Erythroblast (primary cell): ENCODE data around the gene MTFMT.

Source experiments
- DNase-seq, 2 experiments: peaks; one replicate each; lab custom pipeline; 2025; lab: John Stamatoyannopoulos, UW
- GATA1 ChIP-seq: IDR thresholded peaks from 2 replicates; pipeline ENCODE4 v1.6.1; 2011; ENCODE audit warnings: low read depth, mild to moderate bottlenecking, control low read depth, low read length, moderate library complexity
- POLR2A ChIP-seq: IDR thresholded peaks from 2 replicates; pipeline ENCODE4 v1.6.1; 2011; ENCODE audit warnings: mild to moderate bottlenecking, low read length

Gene MTFMT

DNA sequence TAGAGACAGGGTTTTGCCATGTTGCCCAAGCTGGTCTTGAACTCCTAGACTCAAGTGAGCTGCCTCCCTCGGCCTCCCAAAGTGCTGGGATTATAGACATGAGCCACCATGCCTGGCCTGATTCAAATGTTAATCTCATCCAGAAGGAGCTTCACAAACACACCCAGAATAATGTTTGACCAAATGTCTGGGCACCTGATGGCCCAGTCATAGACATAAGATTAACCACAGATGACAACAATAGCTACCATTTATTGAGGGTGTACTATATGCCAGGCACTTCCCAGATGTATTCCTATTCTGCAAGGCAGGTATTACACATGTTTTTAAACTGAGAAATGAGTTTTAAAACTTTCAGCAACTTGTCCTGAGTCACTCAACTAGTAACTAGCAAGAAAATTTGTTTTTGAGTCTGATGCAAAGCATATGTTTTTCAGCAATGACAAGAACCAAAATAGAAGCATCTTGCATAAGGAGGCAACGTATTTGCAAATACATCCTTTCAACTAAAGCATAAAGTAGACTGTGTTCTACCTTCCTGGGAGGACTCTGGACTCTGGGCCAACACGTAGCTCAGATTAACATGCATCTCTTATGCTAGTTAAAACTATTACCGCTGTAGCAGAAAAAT is 31.6 kb downstream of the MTFMT start:
- no peak for DNase-seq
- TF ChIP-seq POLR2A (no peak), GATA1 (no peak)

DNA sequence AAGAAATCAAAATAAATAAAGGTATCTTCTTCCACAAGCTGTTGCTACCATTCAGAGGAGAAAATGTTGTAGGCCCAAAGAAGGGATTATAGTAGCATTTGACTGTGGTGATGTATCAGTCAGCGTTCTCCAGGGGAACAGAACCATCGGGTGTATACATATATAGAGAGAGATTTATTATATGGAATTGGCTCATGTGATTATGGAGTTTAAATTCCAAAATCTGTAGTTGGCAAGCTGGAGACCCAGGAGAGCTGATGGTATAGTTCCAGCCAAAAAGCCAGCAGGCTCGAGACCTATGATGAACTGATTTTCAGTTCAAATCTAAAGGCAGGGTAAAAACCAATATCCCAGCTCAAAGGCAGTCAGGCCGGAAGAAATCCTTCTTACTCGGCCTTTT is 32.4 kb downstream of the MTFMT start:
- TF ChIP-seq GATA1, result no peak
- no peak for TF ChIP-seq POLR2A
- no peak for DNase-seq

DNA sequence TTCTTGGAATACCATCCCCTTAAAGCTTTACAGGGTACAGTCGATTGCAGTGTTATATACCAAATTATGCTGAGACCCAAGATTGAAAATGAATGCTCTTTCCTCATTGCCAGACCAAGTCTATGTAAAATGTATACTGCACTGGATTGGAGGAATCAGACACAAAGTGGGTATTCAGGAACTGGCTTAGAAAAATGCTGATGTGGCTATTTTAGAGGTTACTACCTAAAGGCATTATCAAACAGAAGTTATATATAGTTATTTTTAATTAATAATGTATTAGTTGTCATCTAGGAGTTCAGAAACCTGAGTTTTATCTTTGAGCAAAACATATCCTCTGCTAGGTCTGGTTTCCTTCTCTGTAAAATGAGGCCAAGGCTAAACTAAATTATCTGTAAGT is 36.1 kb downstream of the MTFMT start:
- DNase-seq, result no peak
- TF ChIP-seq GATA1, result no peak
- no peak for TF ChIP-seq POLR2A

DNA sequence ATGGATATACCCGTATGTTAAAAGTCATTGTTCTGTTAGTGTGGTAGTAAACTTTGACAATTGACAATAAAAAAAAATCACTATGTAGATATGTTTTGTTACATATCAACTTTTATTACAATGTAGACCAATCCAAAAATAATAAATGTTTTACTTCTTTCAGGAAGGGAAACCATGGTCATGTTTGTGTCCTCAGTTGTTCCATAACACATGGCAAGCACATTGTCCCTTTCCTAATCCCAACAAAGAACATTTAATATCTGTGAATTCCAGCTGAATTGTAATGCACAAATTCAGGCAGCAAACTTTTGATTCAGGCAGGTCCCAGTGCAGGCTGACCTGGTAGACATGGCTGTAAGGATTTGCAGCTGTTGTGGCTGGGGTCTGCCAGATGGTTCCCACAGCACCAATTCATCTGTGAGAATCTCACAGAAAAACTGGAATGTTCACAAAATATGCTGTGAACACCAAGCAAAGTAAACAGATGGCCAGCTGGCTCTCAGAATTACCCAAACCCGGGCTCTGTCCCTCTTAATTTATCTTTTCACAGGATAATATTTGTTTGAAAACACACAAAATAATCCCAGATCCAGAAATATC is 37.8 kb downstream of the MTFMT start:
- TF ChIP-seq POLR2A (no peak), GATA1 (no peak)
- no peak for DNase-seq

DNA sequence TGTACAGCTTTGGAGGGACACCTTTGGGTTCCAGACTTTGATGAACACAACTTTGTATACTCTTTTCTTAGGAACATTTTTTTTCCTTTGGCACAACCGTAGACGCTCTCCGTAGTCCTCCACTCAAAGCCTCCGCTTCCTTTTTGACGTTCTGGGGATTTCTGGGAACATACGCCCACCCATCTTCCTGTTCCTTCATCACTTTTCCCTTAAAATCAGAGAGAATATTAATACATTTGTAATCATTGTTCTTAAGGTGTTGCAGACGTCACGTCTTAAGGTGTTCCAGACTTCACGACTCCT is 39.3 kb downstream of the MTFMT start:
- TF ChIP-seq POLR2A (peak; percentile 15), GATA1 (no peak)
- no peak for DNase-seq

DNA sequence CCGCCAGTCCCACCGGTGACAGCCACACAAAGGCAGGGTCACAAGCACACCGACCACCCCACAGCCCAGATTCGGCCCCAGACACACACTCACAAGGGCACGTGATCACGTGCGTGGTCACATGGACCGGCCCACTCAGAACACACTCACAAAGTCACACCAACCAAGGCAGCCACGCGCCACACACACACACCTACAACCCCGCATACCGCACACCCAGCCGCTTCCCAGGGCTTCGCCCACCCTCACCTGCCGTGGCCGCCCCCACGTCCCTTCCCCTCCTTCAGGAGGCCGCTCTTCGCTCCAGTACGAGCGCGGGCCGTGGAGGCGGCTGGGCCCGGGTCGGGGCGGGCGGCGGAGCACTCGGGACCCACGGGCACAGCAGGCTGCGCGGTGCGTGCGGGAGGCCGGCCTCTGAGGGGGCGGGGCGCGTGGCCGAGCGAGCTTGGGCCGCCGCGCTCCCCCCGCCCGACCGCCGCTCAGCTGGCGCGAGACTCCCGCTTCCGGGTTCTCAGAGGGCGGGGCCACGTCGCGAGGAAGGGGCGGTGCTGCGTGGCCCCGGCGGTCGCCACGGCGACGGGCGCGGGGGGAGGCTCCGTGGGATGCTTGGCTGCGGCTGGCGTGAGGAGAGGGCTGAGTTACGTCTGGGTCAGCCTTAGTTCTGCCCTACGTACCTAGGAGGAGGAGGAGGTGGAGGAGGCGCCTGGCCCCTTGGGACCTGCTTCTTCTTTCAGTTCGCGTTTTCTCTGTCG is 39.8 kb downstream of the MTFMT start, which contains the start of gene SPG21:
Gene SPG21 (minus strand): TSS at position 499 of the 752 bp plus-strand sequence. CDS start 6,345 bp downstream, outside the sequence.
- TF ChIP-seq POLR2A, result peak; percentile 79
- no peak for TF ChIP-seq GATA1
- DNase-seq, result peak; percentile 92 to 95

DNA sequence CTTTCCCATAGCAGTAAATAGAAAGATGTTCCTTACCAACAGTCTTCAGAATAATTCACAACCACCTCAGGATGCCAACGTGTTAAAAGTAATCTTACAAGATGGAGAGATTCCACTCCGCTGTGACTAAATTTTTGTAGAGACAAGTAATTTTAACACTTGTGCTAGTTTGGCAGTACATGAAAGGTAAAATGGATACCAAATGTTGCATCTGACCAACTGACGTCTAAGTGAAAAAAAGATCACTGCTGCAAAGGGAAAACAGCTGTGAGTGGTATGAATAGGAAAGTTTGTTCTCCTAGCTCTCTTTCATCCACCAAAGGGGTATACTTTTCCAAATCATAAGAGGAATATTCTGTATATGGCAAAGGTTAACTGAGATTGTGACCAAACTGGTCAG is 42.3 kb downstream of the MTFMT start:
- TF ChIP-seq POLR2A (no peak), GATA1 (no peak)
- DNase-seq, result no peak

DNA sequence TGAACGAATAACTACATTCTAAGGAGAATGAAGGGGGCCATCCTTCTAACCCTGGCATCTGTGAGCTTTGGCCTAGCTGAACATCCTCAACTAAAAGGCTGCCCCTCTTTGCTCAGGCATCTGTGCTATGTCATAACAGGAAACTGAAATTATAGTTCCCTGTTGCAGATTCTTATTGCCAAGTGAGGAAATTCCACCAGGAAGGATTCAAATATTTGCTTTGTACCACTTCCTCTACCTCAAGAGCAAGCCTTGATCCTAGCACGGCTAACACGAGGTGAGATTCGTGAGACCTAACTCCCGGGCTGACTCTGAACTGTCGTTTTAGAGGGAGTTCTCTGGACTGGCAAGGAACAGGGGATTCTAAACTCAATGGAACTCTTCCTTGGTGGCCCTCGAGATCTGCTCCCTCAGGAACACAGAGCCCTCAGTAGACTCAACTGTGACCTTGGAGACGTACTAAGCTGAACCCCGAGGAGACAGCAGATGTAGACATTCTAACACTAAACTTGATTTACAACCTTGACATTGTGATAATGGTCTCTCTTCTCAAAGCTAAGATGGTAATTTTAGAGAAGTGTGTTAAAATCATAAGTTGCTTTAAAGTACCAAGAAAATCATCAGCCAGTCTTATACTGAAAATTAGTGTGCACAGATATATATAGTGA is 43.9 kb downstream of the MTFMT start:
- TF ChIP-seq GATA1 (no peak), POLR2A (no peak)

DNA sequence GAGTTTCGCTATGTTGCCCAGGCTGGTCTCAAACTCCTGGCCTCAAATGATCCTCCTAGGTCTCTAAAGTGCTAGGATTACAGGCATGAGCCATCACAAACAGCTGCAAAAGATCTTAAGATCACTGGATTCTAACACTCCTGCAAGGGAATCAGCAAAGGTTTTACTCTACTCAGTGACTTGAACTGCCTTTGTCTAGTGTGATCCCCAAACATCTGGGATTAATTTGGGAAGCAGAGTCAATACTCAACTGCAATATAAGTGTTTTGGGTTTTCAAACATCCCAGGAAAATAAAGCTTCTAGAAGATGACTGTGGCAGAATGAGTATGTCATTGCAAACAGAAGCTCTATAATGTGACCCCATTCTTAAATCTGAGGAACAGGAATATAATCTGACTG is 47.0 kb downstream of the MTFMT start:
- DNase-seq, result no peak
- no peak for TF ChIP-seq POLR2A
- TF ChIP-seq GATA1, result no peak

More for the DNA sequence above, 43.9 kb downstream of the MTFMT start:
- DNase-seq, result no peak

DNA sequence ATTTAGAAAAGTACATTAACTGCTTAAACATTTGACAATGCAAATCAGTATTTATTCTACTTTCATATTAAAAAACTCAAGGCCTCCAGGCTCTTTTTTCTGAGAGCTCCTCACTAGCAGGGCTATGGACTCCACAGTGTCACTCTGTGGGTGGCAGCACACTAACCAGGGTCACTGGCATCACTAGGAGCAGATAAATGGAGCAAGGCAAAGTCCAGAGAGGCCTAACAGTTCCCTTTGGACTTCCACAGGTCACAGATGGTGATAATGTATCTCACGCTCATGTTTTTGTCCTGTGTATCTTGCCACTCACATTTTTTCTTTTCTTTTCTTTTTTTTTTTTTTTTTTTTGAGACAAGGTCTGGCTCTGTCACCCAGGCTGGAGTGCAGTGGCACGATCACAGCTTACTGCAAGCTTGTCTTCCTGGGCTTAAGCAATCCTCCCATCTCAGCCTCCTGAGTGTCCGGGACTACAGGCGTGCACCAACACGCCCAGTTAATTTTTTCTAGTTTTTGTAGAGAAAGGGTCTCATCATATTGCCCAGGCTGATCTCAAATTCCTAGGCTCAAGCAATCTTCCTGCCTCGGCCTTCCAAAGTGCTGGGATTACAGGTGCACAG is 47.5 kb downstream of the MTFMT start:
- no peak for DNase-seq

DNA sequence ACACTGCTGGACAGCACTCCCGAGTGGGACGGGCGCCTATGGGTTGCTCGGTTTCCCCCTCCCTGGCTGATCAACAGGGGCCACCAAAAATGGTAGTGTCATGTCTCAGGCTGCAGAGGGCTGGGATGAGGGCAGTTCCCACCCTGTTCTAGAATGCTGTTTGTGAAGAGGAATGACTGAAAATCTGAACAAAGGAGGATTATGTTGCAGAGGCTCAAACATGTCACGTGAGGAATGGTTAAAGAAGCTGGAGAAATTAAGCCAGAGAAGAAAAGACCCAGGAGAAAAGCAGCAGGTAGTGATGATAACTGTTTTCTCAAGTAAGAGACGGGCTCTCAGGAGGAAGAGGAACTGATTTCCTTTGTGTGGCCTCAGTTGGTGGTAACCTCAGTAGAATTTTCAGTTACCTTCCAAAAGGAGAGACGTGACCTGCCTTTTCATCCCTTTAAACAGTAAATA is 50.2 kb downstream of the MTFMT start:
- DNase-seq, result no peak
- TF ChIP-seq POLR2A, result no peak
- no peak for TF ChIP-seq GATA1

More for the DNA sequence above, 47.5 kb downstream of the MTFMT start:
- no peak for TF ChIP-seq GATA1
- no peak for TF ChIP-seq POLR2A

DNA sequence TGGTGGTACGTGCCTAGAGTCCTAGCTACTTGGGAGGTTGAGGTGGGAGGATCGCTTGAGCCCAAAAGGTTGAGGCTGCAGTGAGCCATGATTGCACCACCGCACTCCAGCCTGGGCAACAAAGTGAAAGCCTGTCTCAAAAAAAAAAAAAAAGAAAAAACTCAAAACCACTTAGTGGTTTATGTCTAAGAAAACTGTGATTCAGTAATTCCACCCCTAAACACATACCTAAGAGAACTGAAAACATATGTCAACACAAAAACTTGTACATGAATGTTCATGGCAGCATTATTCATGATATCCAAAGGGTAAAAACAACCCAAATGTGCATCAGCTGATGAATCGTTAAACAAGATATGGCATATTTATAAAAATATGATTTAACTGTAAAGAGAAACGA is 54.0 kb downstream of the MTFMT start:
- TF ChIP-seq POLR2A (no peak), GATA1 (no peak)
- no peak for DNase-seq

DNA sequence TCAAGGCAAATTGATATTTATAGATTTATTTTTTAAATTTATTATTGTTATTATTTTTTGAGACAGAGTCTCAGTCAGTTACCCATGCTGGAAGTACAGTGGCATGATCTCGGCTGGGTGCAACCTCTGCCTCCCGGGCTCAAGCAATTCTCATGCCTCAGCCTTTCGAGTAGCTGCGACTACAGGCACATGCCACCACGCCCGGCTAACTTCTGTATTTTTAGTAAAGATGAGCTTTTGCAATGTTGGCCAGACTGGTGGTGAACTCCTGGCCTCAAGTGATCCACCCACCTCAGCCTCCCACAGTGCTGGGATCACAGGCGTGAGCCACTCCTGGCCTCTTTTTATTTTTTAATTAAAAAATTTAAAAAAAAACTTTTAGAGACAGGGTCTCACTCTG is 58.7 kb downstream of the MTFMT start:
- DNase-seq, result no peak
- TF ChIP-seq POLR2A (no peak), GATA1 (no peak)

DNA sequence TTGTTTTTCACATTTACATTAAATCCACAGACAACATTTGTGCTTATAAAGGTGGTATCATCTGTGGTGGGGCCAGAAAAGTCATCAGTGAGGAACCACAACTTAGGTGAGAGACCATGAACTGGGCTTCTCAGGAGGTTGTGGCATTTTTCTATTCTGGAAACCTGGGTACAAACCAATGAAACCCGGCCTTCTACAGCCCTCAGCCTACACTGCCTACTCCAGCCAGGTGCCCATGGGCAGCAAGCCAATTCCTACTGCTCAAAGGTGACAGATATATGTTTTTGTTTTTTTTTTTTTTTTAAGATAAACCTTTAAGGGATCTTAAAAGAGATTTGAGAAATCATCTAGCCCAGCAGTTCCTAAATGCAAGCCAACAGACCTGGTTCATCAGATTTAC is 60.0 kb downstream of the MTFMT start:
- TF ChIP-seq GATA1 (no peak), POLR2A (no peak)
- no peak for DNase-seq
